ENCODE data around the gene CDC34. TPM values are rescaled to one million over a fixed set of nuclear protein-coding genes. Genes with fewer than 3 reads are reported as not detected.

CDC34 gene
- total RNA-seq, 6 experiments from 2014 or later, result 44.8 to 81.8 (median 49.5) TPM

- no peaks in the 10 kb centered on the region for H3K9me3 ChIP-seq
- DNase-seq (peak in 1 of 3 donors; percentile 53), ATAC-seq (no peak)
- no peaks in the 10 kb centered on the region for H3K27me3 ChIP-seq
- no peak overlapping the region for H3K4me3 ChIP-seq
- peaks cover 0 to 27% (median 10%) of the 10 kb centered on the region in 4 donors for H3K36me3 ChIP-seq
- H3K4me1 ChIP-seq, result no peaks in the 10 kb centered on the region
- WGBS (ENCODE audit: insufficient coverage, low coverage, low lambda C conversion rate, missing lambda C conversion rate), result 72% methylated on average over 9 of the region's 40 CpGs
- TF ChIP-seq, protein P1, sequence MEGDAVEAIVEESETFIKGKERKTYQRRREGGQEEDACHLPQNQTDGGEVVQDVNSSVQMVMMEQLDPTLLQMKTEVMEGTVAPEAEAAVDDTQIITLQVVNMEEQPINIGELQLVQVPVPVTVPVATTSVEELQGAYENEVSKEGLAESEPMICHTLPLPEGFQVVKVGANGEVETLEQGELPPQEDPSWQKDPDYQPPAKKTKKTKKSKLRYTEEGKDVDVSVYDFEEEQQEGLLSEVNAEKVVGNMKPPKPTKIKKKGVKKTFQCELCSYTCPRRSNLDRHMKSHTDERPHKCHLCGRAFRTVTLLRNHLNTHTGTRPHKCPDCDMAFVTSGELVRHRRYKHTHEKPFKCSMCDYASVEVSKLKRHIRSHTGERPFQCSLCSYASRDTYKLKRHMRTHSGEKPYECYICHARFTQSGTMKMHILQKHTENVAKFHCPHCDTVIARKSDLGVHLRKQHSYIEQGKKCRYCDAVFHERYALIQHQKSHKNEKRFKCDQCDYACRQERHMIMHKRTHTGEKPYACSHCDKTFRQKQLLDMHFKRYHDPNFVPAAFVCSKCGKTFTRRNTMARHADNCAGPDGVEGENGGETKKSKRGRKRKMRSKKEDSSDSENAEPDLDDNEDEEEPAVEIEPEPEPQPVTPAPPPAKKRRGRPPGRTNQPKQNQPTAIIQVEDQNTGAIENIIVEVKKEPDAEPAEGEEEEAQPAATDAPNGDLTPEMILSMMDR (IDR thresholded peaks at IDR 0.05), result no peak
- TF ChIP-seq POLR2A (IDR thresholded peaks at IDR 0.05), result no peak
- intact Hi-C loops (cut with DNase I), result no loop called here
- no peak overlapping the region for H3K27ac ChIP-seq
Measured at GRCh38 chr19:581399-582111, 50.0 kb downstream of the CDC34 start.

DNA sequence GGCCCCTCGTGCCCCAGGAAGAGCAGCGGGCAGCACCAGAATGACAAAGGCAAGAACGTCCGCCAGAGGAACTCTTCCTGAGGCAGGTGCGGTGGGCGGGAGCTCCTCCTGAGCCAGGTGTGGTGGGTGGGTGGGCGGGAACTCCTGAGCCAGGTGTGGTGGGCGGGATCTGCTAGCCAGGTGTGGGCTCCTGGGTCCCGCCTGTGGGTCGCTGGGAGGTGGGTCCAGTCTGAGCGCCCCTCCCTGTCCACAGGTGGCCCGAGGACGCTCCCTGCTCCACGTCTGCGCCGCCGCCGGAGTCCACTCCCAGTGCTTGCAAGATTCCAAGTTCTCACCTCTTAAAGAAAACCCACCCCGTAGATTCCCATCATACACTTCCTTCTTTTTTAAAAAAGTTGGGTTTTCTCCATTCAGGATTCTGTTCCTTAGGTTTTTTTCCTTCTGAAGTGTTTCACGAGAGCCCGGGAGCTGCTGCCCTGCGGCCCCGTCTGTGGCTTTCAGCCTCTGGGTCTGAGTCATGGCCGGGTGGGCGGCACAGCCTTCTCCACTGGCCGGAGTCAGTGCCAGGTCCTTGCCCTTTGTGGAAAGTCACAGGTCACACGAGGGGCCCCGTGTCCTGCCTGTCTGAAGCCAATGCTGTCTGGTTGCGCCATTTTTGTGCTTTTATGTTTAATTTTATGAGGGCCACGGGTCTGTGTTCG lies 51.1 kb downstream of the CDC34 start:
- Histone ChIP-seq H3K27ac (no peak overlapping the region), H3K4me1 (no peaks in the 10 kb centered on the region), H3K9me3 (no peaks in the 10 kb centered on the region), H3K36me3 (peaks cover 0 to 27% (median 10%) of the 10 kb centered on the region in 4 donors), H3K27me3 (no peaks in the 10 kb centered on the region), H3K4me3 (no peak overlapping the region)
- WGBS (ENCODE audit: insufficient coverage, low coverage, low lambda C conversion rate, missing lambda C conversion rate), result 40% methylated on average over 13 of the region's 31 CpGs
- intact Hi-C loops (cut with DNase I), result no loop called here
- peak in 2 of 4 donors; percentile 5 to 33 for ATAC-seq
- TF ChIP-seq, protein P1 (IDR thresholded peaks at IDR 0.05), result no peak
- DNase-seq, result peak in 2 of 3 donors; percentile 45 to 47

GRCh38 chr19:583198-583967 lies 51.8 kb downstream of the CDC34 start:
- no peak overlapping the region for H3K27ac ChIP-seq
- DNase-seq (no peak), ATAC-seq (no peak)
- TF ChIP-seq, protein P1 (IDR thresholded peaks at IDR 0.05), result no peak
- TF ChIP-seq POLR2A (IDR thresholded peaks at IDR 0.05), result no peak
- H3K4me1 ChIP-seq, result no peaks in the 10 kb centered on the region
- peaks cover 0 to 3% of the 10 kb centered on the region in 2 donors for H3K27me3 ChIP-seq
- no peak overlapping the region for H3K4me3 ChIP-seq
- H3K36me3 ChIP-seq, result peaks cover 0 to 27% (median 10%) of the 10 kb centered on the region in 4 donors
- H3K9me3 ChIP-seq, result no peaks in the 10 kb centered on the region
- intact Hi-C loops (cut with DNase I), result no loop called here
- 60% methylated on average over 4 of the region's 27 CpGs for WGBS (ENCODE audit: insufficient coverage, low coverage, low lambda C conversion rate, missing lambda C conversion rate)

- no peak for DNase-seq
- ATAC-seq, result peak in 1 of 4 donors; percentile 4
- Histone ChIP-seq H3K27me3 (peaks cover 0 to 8% of the 10 kb centered on the region in 2 donors), H3K4me1 (no peaks in the 10 kb centered on the region), H3K27ac (no peak overlapping the region), H3K9me3 (no peaks in the 10 kb centered on the region), H3K4me3 (no peak overlapping the region), H3K36me3 (peaks cover 0 to 27% (median 10%) of the 10 kb centered on the region in 4 donors)
- TF ChIP-seq POLR2A (IDR thresholded peaks at IDR 0.05), result no peak
- TF ChIP-seq, protein P1 (IDR thresholded peaks at IDR 0.05), result no peak
- 73% methylated on average over 4 of the region's 5 CpGs for WGBS (ENCODE audit: insufficient coverage, low coverage, low lambda C conversion rate, missing lambda C conversion rate)
- intact Hi-C loops (cut with DNase I), result no loop called here
Measured at GRCh38 chr19:583968-584239, 52.3 kb downstream of the CDC34 start.
